Measurements from ENCODE around the gene EGFLAM.

EGFLAM gene

GRCh38 chr5:38420691-38421390, 162.5 kb downstream of the EGFLAM start:
- H3K4me1 ChIP-seq (ENCODE audit: insufficient read depth, low read length, severe bottlenecking): no peaks in the 10 kb centered on the region
- no peaks in the 10 kb centered on the region for H4K20me1 ChIP-seq (ENCODE audit: insufficient read depth, low read length)
- H3F3A ChIP-seq (ENCODE audit: insufficient read depth, low read length): no peaks in the 10 kb centered on the region
- H3K9me3 ChIP-seq (ENCODE audit: low read length): no peaks in the 10 kb centered on the region
- no peak overlapping the region for H3K4me3 ChIP-seq (ENCODE audit: low read depth, low read length, poor library complexity, severe bottlenecking)
- H3K9ac ChIP-seq (ENCODE audit: low read length): no peak overlapping the region
- no peak overlapping the region for H3K4me2 ChIP-seq (ENCODE audit: low read length)
- H2AFZ ChIP-seq (ENCODE audit: low read length): no peak overlapping the region
- no peak overlapping the region for H3K27ac ChIP-seq (ENCODE audit: low read depth, low read length, poor library complexity, severe bottlenecking)
- no peak for TF ChIP-seq EZH2 (IDR thresholded peaks at IDR 0.05; ENCODE audit: borderline replicate concordance, low read length)
- TF ChIP-seq CTCF (IDR thresholded peaks at IDR 0.05; ENCODE audit: low read length): peak; percentile 74
- no peaks in the 10 kb centered on the region for H3K9me2 ChIP-seq (ENCODE audit: low read depth, low read length)
- H3K36me3 ChIP-seq (ENCODE audit: insufficient read depth, low read length): no peaks in the 10 kb centered on the region
- 0 out of 2 replicates have a peak, but pooled peaks cover 3% of the 10 kb centered on the region for H3K27me3 ChIP-seq (ENCODE audit: insufficient read depth, low read length)
- no peaks in the 10 kb centered on the region for H3K79me2 ChIP-seq (ENCODE audit: insufficient read depth, low read length)

GRCh38 chr5:38422622-38423021, 164.3 kb downstream of the EGFLAM start:
- no peaks in the 10 kb centered on the region for H3K9me2 ChIP-seq (ENCODE audit: low read depth, low read length)
- 0 out of 2 replicates have a peak, but pooled peaks cover 3% of the 10 kb centered on the region for H3K27me3 ChIP-seq (ENCODE audit: insufficient read depth, low read length)
- TF ChIP-seq EZH2 (IDR thresholded peaks at IDR 0.05; ENCODE audit: borderline replicate concordance, low read length): no peak
- no peak for TF ChIP-seq CTCF (IDR thresholded peaks at IDR 0.05; ENCODE audit: low read length)
- no peaks in the 10 kb centered on the region for H3K9me3 ChIP-seq (ENCODE audit: low read length)
- H3K79me2 ChIP-seq (ENCODE audit: insufficient read depth, low read length): no peaks in the 10 kb centered on the region
- no peaks in the 10 kb centered on the region for H3K36me3 ChIP-seq (ENCODE audit: insufficient read depth, low read length)
- no peak overlapping the region for H3K27ac ChIP-seq (ENCODE audit: low read depth, low read length, poor library complexity, severe bottlenecking)
- H3K9ac ChIP-seq (ENCODE audit: low read length): no peak overlapping the region
- H2AFZ ChIP-seq (ENCODE audit: low read length): no peak overlapping the region
- H3K4me2 ChIP-seq (ENCODE audit: low read length): no peak overlapping the region
- no peak overlapping the region for H3K4me3 ChIP-seq (ENCODE audit: low read depth, low read length, poor library complexity, severe bottlenecking)
- H3F3A ChIP-seq (ENCODE audit: insufficient read depth, low read length): no peaks in the 10 kb centered on the region
- H4K20me1 ChIP-seq (ENCODE audit: insufficient read depth, low read length): no peaks in the 10 kb centered on the region
- H3K4me1 ChIP-seq (ENCODE audit: insufficient read depth, low read length, severe bottlenecking): no peaks in the 10 kb centered on the region

DNA sequence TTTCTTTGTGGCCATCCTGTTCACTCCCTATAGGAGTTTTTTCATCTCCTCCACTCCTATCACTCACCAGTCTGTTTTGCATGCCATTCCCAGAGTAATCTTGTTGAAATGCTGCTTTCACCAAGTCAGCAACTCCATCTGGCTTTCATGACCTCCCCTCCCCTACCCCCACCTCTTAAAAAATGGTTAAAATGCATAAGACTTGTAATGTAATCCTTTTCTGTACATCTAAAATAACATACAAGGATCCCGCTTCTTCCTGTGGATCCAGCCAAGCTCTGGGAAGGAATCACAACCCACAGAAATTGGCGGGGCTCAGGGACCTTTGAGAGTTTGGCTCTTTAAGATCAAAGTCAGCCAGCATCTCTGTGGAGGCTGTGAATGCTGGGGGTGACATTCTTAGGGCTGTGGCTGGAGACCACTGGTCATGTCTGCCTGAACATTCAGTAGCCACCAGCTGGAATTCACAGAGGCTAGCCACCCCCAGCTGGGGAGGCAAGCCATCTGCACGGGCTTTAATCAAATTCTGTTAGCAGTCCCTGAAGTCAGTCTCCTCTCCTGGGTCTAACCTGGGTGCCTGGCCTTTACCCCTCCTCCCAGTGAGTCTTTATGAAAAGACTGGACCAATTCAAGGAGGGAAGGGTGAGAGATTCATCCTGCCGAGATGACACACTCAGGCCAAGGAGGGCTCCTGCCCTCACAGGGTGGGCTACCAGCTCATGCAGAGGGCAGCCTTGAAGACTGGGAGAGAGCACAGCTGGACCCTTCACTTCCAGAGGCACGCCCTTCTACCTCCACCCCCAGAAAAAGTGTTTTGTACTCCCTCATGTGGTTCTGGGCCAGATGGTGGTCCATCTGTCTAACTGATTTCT, 165.2 kb downstream of the EGFLAM start:
- no peak for TF ChIP-seq EZH2 (IDR thresholded peaks at IDR 0.05; ENCODE audit: borderline replicate concordance, low read length)
- TF ChIP-seq CTCF (IDR thresholded peaks at IDR 0.05; ENCODE audit: low read length): no peak

More for the DNA sequence above, 165.2 kb downstream of the EGFLAM start:
- Histone ChIP-seq H3K4me2 (ENCODE audit: low read length) (no peak overlapping the region), H3K4me1 (ENCODE audit: insufficient read depth, low read length, severe bottlenecking) (no peaks in the 10 kb centered on the region), H4K20me1 (ENCODE audit: insufficient read depth, low read length) (no peaks in the 10 kb centered on the region), H3K79me2 (ENCODE audit: insufficient read depth, low read length) (no peaks in the 10 kb centered on the region), H3K9ac (ENCODE audit: low read length) (no peak overlapping the region), H3K36me3 (ENCODE audit: insufficient read depth, low read length) (no peaks in the 10 kb centered on the region), H3F3A (ENCODE audit: insufficient read depth, low read length) (no peaks in the 10 kb centered on the region), H3K4me3 (ENCODE audit: low read depth, low read length, poor library complexity, severe bottlenecking) (no peak overlapping the region), H3K27me3 (ENCODE audit: insufficient read depth, low read length) (0 out of 2 replicates have a peak, but pooled peaks cover 5% of the 10 kb centered on the region), H3K9me3 (ENCODE audit: low read length) (no peaks in the 10 kb centered on the region), H2AFZ (ENCODE audit: low read length) (no peak overlapping the region), H3K9me2 (ENCODE audit: low read depth, low read length) (no peaks in the 10 kb centered on the region), H3K27ac (ENCODE audit: low read depth, low read length, poor library complexity, severe bottlenecking) (no peak overlapping the region)

Data from OCI-LY1 (cell line).